K562 (cell line): ENCODE data around the gene RBM26. TPM values are rescaled to one million over a fixed set of nuclear protein-coding genes. Genes with fewer than 3 reads are reported as not detected.

ENCODE experiments used
- ATAC-seq: fragments of 200-7000 bp; cut with Tn5 transposase; 3 replicates; pipeline ENCODE4 v1.9.1; 2020; ENCODE audit warnings: moderate library complexity
- BruUV-seq: library from RNA; stranded (reverse); fragments of 400-500 nt; replicated peaks from 2 replicates; lab custom pipeline; 2021; lab: Mats Ljungman, UMichigan
- CTCF ChIA-PET: fragments of 300-600 bp; formaldehyde crosslinking; extraction: SDS; loops from one replicate; lab custom pipeline; 2021; ENCODE audit warnings: low intra/inter-chr PET ratio; lab: Yijun Ruan, JAX
- POLR2A ChIA-PET: fragments of 300-600, 350-650 bp; sonication (Branson Sonifier 250); formaldehyde crosslinking; extraction: SDS; loops from one replicate; lab custom pipeline; 2021; ENCODE audit warnings: antibody characterized with exemption, inconsistent platforms; lab: Yijun Ruan, JAX
- DNase-seq, 4 experiments: peaks; one replicate each; pipeline versions ENCODE4 v3.0.0 to v3.0.0-alpha.2; 2011 to 2018; ENCODE audit warnings: low spot score in 3 of 4, mixed read lengths in 3 of 4; ENCODE audit errors: extremely low read depth in 1 of 4
- FAIRE-seq: peaks from 2 replicates; lab custom pipeline; 2011; peaks lifted over from hg19 to GRCh38; lab: Jason Lieb, UNC
- H2AFZ ChIP-seq: 2 replicates; pipeline ENCODE4 v1.6.0; 2011; ENCODE audit warnings: low read depth, low read length, control low read depth, inconsistent platforms
- H3K27ac ChIP-seq: fragments of 200-600 bp; 3 replicates; pipeline ENCODE4 v1.8.0; 2011; ENCODE audit warnings: low read depth, mild to moderate bottlenecking, control low read depth, inconsistent platforms, low read length, moderate library complexity, mixed read lengths; ENCODE audit errors: extremely low read depth
- H3K27me3 ChIP-seq, 2 experiments: fragments of 300-600 bp in 1 of 2; 2 replicates in 1 of 2; 3 replicates in 1 of 2; pipeline versions ENCODE4 v1.6.0 to v1.8.0; 2011; ENCODE audit warnings: inconsistent platforms in 2 of 2, low read length in 2 of 2, mild to moderate bottlenecking in 1 of 2, mixed read lengths in 1 of 2, moderate library complexity in 1 of 2; ENCODE audit not compliant: control insufficient read depth in 2 of 2, insufficient read depth in 2 of 2
- H3K36me3 ChIP-seq: fragments of 300-600 bp; 3 replicates; pipeline ENCODE4 v1.8.0; 2011; ENCODE audit warnings: mild to moderate bottlenecking, low read length, inconsistent platforms; ENCODE audit not compliant: control insufficient read depth, insufficient read depth
- H3K4me1 ChIP-seq, 2 experiments: fragments of 200-600 bp in 1 of 2; replicated peaks in 1 of 2; 2 replicates in 1 of 2; 3 replicates in 1 of 2; pipeline versions ENCODE4 v1.5.1 to v1.8.0; 2011; ENCODE audit warnings: inconsistent platforms in 2 of 2, low read length in 2 of 2, mild to moderate bottlenecking in 1 of 2, mixed read lengths in 1 of 2, moderate library complexity in 1 of 2; ENCODE audit not compliant: control insufficient read depth in 2 of 2, insufficient read depth in 2 of 2
- H3K4me2 ChIP-seq: 2 replicates; pipeline ENCODE4 v1.6.1; 2011; ENCODE audit warnings: low read length, control low read depth, inconsistent platforms, mixed read lengths; ENCODE audit not compliant: insufficient read depth
- H3K4me3 ChIP-seq: fragments of 200-600 bp; sonication (generic), shearing (Covaris generic); 2 replicates; pipeline ENCODE4 v1.5.1; 2016; ENCODE audit warnings: control low read depth, inconsistent platforms
- H3K79me2 ChIP-seq: fragments of 200-600 bp; 3 replicates; pipeline ENCODE4 v1.8.0; 2011; ENCODE audit warnings: low read length, inconsistent platforms; ENCODE audit not compliant: control insufficient read depth, insufficient read depth
- H3K9ac ChIP-seq, 2 experiments: 2 replicates each; pipeline versions ENCODE4 v1.6.0 to v1.6.1; 2011; ENCODE audit warnings: low read depth in 2 of 2, low read length in 2 of 2, control low read depth in 1 of 2, inconsistent platforms in 1 of 2, mild to moderate bottlenecking in 1 of 2, mixed read lengths in 1 of 2; ENCODE audit not compliant: insufficient read depth in 1 of 2
- H3K9me1 ChIP-seq: one replicate; pipeline ENCODE4 v1.6.0; 2011; ENCODE audit warnings: inconsistent platforms, mild to moderate bottlenecking, low read length, moderate library complexity; ENCODE audit not compliant: control insufficient read depth, insufficient read depth
- H3K9me3 ChIP-seq: replicated peaks from 2 replicates; pipeline ENCODE4 v1.5.1; 2011; ENCODE audit warnings: low read depth, low read length, inconsistent platforms; ENCODE audit not compliant: control insufficient read depth, insufficient read depth
- H4K20me1 ChIP-seq: replicated peaks from 2 replicates; pipeline ENCODE4 v1.6.1; 2011; ENCODE audit warnings: low read length, inconsistent platforms, mixed read lengths; ENCODE audit not compliant: control insufficient read depth, insufficient read depth
- ARNT ChIP-seq, 2 experiments: fragments of 450-650 bp; IDR thresholded peaks; 2 replicates each; pipeline ENCODE4 v1.6.1; 2016; ENCODE audit warnings: mild to moderate bottlenecking in 1 of 2
- ZNF77 ChIP-seq: fragments of 250-450 bp; sonication (Bioruptor Pico); IDR thresholded peaks from 2 replicates; pipeline ENCODE4 v1.5.0; 2020
- WGBS: fragments of 100-300 bp; shearing (Covaris generic); methylation state at CpG from one replicate; pipeline ENCODE4 v1.1.6; 2016; ENCODE audit warnings: low coverage, mixed read lengths; ENCODE audit not compliant: insufficient coverage; ENCODE audit errors: missing lambda C conversion rate; 5-methylcytosine and 5-hydroxymethylcytosine counted together
- in situ Hi-C: fragments of 300-500 bp; cut with MboI; formaldehyde crosslinking; loops from 4 replicates; pipeline ENCODE4 v1.15.0; 2018; ENCODE audit warnings: inconsistent platforms, mixed read lengths
- intact Hi-C: fragments of 100-400 bp; cut with micrococcal nuclease; formaldehyde crosslinking; loops from 2 replicates; pipeline ENCODE4 v1.14.2; 2022
- polyA plus RNA-seq, 8 experiments: library from polyadenylated mRNA; depleted of rRNA in 4 of 8; stranded (reverse) in 5 of 8; unstranded in 3 of 8; fragments of >200 nt; fragmentation: Nextera tagmentation in 2 of 8; fragmentation: Illumina TruSeq in 1 of 8; extraction: Ambion mirVana in 2 of 8; extraction: Trizol in 1 of 8; gene quantifications; 2 replicates each; pipeline versions ENCODE4 v1.2.1 to v1.2.3, GENCODE V29; 2011 to 2014; ENCODE audit warnings: inconsistent platforms in 1 of 8, missing spikeins in 1 of 8
- total RNA-seq, 7 experiments: library from RNA; depleted of rRNA in 6 of 7; stranded (reverse); fragments of >200 nt in 6 of 7; fragmentation: Illumina TruSeq in 2 of 7; extraction: Trizol in 2 of 7; gene quantifications; 2 replicates each; pipeline versions ENCODE4 v1.2.1 to v1.2.3, GENCODE V29; 2011 to 2021; ENCODE audit warnings: low replicate concordance in 1 of 7
- TF ChIP-seq, protein P1 (sequence below): fragments of 250-450 bp; sonication (Bioruptor Pico); IDR thresholded peaks from 2 replicates; pipeline ENCODE4 v1.4.0; 2020
- TF ChIP-seq, protein P2 (sequence below): fragments of 450-650 bp; IDR thresholded peaks from 2 replicates; pipeline ENCODE4 v1.6.1; 2016

RBM26 gene
- total and polyA plus RNA-seq, 9 of the 15 experiments (the other 6 are each of a cell fraction or from before 2014, with no cell fraction given), result 10.0 to 42.4 (median 26.4) TPM

DNA sequence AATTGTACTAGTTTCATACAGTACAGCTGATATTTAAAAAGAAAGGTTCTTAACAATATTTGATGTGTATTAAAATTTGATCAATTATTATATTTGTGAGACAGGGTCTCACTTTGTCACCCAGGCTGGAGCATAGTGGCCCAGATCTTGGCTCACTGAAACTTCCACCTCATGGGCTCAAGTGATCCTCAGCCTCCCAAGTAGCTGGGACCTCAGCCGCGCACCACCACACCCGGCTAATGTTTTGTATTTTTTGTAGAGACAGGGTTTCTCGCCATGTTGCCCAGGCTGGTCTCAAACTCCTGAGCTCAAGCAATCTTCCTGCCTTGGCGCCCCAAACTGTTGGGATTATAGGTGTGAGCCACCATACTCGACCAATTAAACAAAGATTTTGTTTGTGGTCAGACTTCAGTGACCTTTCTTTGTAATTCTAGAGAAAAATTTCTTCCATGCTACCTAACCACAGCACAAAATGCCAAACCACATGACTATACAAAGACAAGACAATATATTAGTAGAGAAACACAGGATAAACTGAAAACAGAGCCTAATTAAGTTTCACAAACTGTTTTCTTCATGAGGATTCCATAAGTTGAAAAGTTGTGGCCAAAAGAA lies 59.6 kb downstream of the RBM26 start:
- WGBS, result 100% methylated on average over 4 of the region's 6 CpGs
- no peaks in the 10 kb centered on the region for H4K20me1 ChIP-seq
- no TSS peak for BruUV-seq
- in situ Hi-C loops, result no loop called here
- no peaks in the 10 kb centered on the region for H3K27me3 ChIP-seq
- no peak overlapping the region for H3K9ac ChIP-seq
- no peak overlapping the region for H3K27ac ChIP-seq
- TF ChIP-seq, protein P1, sequence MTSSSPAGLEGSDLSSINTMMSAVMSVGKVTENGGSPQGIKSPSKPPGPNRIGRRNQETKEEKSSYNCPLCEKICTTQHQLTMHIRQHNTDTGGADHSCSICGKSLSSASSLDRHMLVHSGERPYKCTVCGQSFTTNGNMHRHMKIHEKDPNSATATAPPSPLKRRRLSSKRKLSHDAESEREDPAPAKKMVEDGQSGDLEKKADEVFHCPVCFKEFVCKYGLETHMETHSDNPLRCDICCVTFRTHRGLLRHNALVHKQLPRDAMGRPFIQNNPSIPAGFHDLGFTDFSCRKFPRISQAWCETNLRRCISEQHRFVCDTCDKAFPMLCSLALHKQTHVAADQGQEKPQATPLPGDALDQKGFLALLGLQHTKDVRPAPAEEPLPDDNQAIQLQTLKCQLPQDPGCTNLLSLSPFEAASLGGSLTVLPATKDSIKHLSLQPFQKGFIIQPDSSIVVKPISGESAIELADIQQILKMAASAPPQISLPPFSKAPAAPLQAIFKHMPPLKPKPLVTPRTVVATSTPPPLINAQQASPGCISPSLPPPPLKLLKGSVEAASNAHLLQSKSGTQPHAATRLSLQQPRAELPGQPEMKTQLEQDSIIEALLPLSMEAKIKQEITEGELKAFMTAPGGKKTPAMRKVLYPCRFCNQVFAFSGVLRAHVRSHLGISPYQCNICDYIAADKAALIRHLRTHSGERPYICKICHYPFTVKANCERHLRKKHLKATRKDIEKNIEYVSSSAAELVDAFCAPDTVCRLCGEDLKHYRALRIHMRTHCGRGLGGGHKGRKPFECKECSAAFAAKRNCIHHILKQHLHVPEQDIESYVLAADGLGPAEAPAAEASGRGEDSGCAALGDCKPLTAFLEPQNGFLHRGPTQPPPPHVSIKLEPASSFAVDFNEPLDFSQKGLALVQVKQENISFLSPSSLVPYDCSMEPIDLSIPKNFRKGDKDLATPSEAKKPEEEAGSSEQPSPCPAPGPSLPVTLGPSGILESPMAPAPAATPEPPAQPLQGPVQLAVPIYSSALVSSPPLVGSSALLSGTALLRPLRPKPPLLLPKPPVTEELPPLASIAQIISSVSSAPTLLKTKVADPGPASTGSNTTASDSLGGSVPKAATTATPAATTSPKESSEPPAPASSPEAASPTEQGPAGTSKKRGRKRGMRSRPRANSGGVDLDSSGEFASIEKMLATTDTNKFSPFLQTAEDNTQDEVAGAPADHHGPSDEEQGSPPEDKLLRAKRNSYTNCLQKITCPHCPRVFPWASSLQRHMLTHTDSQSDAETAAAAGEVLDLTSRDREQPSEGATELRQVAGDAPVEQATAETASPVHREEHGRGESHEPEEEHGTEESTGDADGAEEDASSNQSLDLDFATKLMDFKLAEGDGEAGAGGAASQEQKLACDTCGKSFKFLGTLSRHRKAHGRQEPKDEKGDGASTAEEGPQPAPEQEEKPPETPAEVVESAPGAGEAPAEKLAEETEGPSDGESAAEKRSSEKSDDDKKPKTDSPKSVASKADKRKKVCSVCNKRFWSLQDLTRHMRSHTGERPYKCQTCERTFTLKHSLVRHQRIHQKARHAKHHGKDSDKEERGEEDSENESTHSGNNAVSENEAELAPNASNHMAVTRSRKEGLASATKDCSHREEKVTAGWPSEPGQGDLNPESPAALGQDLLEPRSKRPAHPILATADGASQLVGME (CRISPR knock-in tag), result no peak
- no peak for TF ChIP-seq ZNF77 (CRISPR knock-in tag)
- TF ChIP-seq, protein P2, sequence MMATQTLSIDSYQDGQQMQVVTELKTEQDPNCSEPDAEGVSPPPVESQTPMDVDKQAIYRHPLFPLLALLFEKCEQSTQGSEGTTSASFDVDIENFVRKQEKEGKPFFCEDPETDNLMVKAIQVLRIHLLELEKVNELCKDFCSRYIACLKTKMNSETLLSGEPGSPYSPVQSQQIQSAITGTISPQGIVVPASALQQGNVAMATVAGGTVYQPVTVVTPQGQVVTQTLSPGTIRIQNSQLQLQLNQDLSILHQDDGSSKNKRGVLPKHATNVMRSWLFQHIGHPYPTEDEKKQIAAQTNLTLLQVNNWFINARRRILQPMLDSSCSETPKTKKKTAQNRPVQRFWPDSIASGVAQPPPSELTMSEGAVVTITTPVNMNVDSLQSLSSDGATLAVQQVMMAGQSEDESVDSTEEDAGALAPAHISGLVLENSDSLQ, result no peak
- no peak for TF ChIP-seq ARNT (IDR thresholded peaks at IDR 0.05)
- intact Hi-C loops, result no loop called here
- ChIA-PET POLR2A (no interaction called here), CTCF (no interaction called here)
- no peaks in the 10 kb centered on the region for H3K9me1 ChIP-seq
- no peaks in the 10 kb centered on the region for H3K79me2 ChIP-seq
- H3K4me2 ChIP-seq, result no peak overlapping the region
- no peak overlapping the region for H2AFZ ChIP-seq
- H3K4me1 ChIP-seq, result no peaks in the 10 kb centered on the region
- H3K36me3 ChIP-seq, result peaks cover 78% of the 10 kb centered on the region
- DNase-seq (no peak), FAIRE-seq (no peak), ATAC-seq (no peak)
- H3K9me3 ChIP-seq, result no peaks in the 10 kb centered on the region
- H3K4me3 ChIP-seq, result no peak overlapping the region
